Kidney tubule cell (primary cell): ENCODE measurements around the gene ZNF639.
A peak's percentile ranks its signal among the peaks of the same experiment; 100 is the strongest.

Experiments
- DNase-seq: peaks from one replicate; pipeline ENCODE4 v3.0.0-alpha.2; 2018; ENCODE audit warnings: low spot score

ZNF639 gene

GRCh38 chr3:179318876-179319275 is 4.0 kb upstream of the ZNF639 start:
- DNase-seq: peak; percentile 84

GRCh38 chr3:179321668-179322285 is 1.1 kb upstream of the ZNF639 start:
- peak; percentile 30 for DNase-seq

- peak; percentile 66 for DNase-seq
These were observed 623 bp downstream of the ZNF639 start for GRCh38 chr3:179323197-179324110.

DNA sequence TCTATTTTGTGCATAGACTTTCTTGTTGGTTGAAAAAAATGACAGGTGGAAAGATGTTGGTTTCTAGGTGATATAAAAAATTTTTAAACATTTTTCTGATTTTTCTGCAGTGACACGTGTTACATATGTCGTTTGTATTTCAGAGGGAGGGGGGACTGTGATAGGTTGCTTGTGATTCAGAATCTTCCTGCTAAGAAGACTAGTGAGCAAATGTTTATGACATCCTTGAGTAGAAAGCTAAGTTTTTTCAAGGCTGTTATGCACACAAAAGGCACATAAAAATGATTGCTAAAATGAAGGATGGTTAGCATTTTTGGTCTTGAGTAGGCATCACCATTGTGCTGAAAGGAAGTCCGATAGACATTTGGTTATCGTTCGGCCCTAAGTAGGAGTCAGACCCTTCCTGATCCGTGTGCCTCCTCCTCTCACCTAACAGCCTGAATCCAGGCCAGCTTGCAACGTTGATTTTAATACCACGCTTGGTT is 1.5 kb downstream of the ZNF639 start:
- DNase-seq: peak; percentile 44

DNA sequence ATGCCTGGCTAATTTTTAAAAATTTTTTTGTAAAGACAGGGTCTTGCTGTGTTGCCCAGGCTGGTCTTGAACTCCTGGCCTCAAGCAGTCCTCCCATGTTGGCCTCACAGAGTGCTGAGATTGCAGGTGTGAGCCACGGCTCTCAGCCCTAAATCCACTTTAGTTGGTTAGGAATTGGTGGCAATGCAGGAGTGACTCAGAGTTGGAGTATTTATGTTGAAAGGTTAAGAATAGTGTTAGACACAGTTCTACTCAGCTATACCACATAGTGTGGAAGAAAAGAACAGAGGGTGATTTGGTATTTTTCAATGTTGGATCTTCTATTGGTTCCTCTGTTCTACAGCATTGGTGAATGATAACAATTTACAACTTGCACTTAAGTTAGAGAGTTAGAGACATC is 7.6 kb downstream of the ZNF639 start:
- DNase-seq: peak; percentile 17

- DNase-seq: no peak
These were observed 9.4 kb downstream of the ZNF639 start for GRCh38 chr3:179332240-179332639.

DNA sequence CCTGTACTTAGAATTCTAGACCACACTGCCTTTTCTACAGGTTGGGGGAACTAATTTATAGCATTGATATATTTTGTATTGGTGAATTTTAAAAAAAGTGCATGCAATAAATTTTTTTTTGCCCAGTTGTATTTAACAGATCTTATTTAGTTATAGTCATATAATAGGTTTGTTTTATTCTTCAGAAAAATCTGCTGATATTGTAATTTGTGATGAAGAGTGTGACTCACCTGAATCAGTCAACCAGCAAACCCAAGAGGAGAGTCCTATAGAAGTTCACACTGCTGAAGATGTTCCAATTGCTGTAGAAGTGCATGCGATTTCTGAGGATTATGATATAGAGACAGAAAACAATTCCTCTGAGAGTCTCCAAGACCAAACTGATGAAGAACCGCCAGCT is 10.3 kb downstream of the ZNF639 start:
- DNase-seq: peak; percentile 13

GRCh38 chr3:179336345-179336929 is 13.6 kb downstream of the ZNF639 start:
- DNase-seq: no peak

DNA sequence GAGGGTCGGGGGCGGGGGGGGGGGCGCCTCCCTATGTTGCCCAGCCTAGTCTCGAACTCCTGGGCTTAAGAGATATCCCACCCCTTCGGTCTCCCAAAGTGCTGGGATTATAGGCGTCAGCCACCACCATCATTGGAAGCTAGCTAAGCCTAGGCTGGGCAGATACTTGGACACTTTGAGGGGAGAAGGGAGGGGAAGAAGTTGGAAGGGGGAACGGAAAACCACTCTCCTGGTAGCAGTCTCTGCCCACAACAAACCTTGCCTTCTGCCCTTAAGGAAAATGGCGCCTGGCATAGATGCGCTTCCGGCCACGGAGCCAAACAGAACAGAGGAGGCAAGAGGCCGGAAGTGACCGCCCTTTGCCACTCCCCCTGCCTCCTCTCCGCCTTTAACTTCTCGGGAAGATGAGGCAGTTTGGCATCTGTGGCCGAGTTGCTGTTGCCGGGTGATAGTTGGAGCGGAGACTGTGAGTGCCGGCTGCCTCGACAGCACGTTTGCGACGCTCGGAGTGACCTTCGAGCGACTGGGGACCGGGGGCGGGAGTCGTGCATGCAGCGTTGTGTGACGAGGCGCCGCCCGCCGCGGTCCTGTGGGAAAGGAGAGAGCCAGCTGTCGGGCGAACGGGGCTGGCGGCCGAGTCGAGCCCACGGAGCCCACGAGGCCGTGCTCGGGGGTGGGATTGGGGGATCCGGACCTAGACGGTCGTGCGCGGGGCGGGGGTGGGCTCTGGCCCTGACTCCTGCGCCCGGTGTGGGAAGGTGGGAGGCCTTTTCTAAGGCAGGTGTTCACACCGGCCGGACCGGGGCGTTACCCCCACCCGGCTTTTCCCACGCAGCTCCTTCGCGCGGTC is 24.7 kb downstream of the ZNF639 start, which contains the start of gene MFN1:
MFN1 (plus strand) TSS at position 365 of the 850 bp plus-strand sequence. CDS start 1,143 bp downstream, outside the sequence.
- peak; percentile 95 for DNase-seq

GRCh38 chr3:179348325-179349013 is 25.6 kb downstream of the ZNF639 start:
- DNase-seq: peak; percentile 73

DNA sequence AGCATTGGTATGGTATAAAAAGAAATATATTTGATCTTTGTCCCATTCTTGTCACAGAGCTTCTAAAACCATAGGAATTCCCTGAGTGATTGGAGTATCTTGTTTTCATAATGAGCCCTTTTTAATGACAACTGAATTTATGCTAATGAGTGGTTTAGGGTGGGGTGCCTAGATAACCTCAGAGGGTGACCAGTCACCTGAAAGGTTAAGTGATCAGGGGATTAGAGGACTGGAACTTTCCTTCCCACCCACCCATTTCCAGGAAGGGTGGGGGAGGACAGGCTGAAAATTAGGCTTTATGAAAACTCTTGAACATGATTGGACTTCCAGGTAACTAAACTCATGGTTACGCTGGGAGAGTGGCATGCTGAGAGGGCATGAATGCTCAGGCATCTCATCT is 33.2 kb downstream of the ZNF639 start:
- no peak for DNase-seq

GRCh38 chr3:179363332-179363731 is 40.5 kb downstream of the ZNF639 start:
- DNase-seq: no peak

GRCh38 chr3:179369621-179370020 is 46.8 kb downstream of the ZNF639 start:
- no peak for DNase-seq

- no peak for DNase-seq
These were observed 51.1 kb downstream of the ZNF639 start for GRCh38 chr3:179373938-179374337.

GRCh38 chr3:179375091-179375999 is 52.5 kb downstream of the ZNF639 start:
- DNase-seq: no peak

- no peak for DNase-seq
These were observed 53.6 kb downstream of the ZNF639 start for GRCh38 chr3:179376474-179376873.
